ENCODE results near the gene DNAH17. TPM values are rescaled to one million over a fixed set of nuclear protein-coding genes. Genes with fewer than 3 reads are reported as not detected.

DNAH17 gene
- total and polyA plus RNA-seq, 2 of the 8 experiments (the other 6 are each of a cell fraction or from before 2014, with no cell fraction given): 0.14 to 0.67 TPM

DNA sequence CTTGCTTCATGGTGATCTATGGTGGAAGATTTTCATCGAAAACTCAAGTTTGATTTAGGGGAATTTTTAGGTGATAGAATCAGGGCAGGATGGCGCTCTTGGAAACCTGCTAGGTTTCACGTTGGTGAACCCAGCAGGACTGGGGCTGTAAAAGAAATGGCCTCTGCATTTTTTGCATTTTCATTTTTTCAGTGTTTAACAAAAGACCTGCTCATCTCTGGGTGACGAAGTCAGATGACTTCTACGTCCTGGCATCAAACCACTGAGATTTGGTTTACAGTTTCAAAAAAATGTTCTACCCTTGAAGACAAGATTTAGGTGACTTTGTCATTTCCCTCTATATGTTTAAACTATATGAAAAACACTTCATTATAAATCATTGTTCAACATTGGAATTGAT lies 196.8 kb downstream of the DNAH17 start:
- H2BK12ac ChIP-seq (ENCODE audit: low read depth, low read length): no peak overlapping the region
- H3K14ac ChIP-seq (ENCODE audit: insufficient read length): no peak overlapping the region
- no peak overlapping the region for H4K91ac ChIP-seq (replicated peaks; ENCODE audit: insufficient read length, low read length)
- H4K8ac ChIP-seq (ENCODE audit: extremely low read depth, insufficient read depth, low read length): no peak overlapping the region
- H3K56ac ChIP-seq (replicated peaks; ENCODE audit: insufficient read length, low read depth, low read length): no peak overlapping the region
- H2BK15ac ChIP-seq (ENCODE audit: low read length): no peak overlapping the region
- no peak overlapping the region for H4K5ac ChIP-seq (ENCODE audit: insufficient read length, low read depth, low read length)
- H2BK120ac ChIP-seq (replicated peaks; ENCODE audit: low read depth, low read length): no peak overlapping the region
- H3K4me3 ChIP-seq (ENCODE audit: extremely low read depth in 1 of 4, insufficient read depth in 2 of 4, low read depth in 3 of 4, low read length in 4 of 4): no peak overlapping the region
- no peak overlapping the region for H2BK20ac ChIP-seq (ENCODE audit: low read length)
- H4K20me1 ChIP-seq (replicated peaks in 1 of 2; ENCODE audit: control insufficient read depth in 1 of 2, insufficient read depth in 2 of 2, low read length in 2 of 2): peaks cover 7 to 29% of the 10 kb centered on the region in 2 experiments
- H2BK5ac ChIP-seq (ENCODE audit: low read depth, low read length): no peak overlapping the region
- TF ChIP-seq SIN3A (conservative IDR thresholded peaks at IDR 0.05 in 1 of 2, IDR thresholded peaks at IDR 0.05 in 1 of 2; ENCODE audit: low read depth in 1 of 2, low read length in 2 of 2) (no peak), SP1 (IDR thresholded peaks at IDR 0.05; ENCODE audit: low read depth, low read length) (no peak), BACH1 (IDR thresholded peaks at IDR 0.05; ENCODE audit: low read length) (no peak), NANOG (IDR thresholded peaks at IDR 0.05; ENCODE audit: insufficient read depth, low read depth, low read length, poor library complexity, severe bottlenecking) (no peak), GABPA (IDR thresholded peaks at IDR 0.05; ENCODE audit: borderline replicate concordance, insufficient read depth, low read length) (no peak), JUND (IDR thresholded peaks at IDR 0.05; ENCODE audit: low read length) (no peak)
- FAIRE-seq (no peak), DNase-seq (ENCODE audit: low read depth in 1 of 2, low spot score in 2 of 2) (no peak)
- no peak overlapping the region for H2AK5ac ChIP-seq (ENCODE audit: low read depth, low read length)
- H3K4ac ChIP-seq (replicated peaks; ENCODE audit: insufficient read length, low read depth, low read length): no peak overlapping the region
- ChIA-PET POLR2A (ENCODE audit: partially characterized antibody) (interaction anchor here (0.7 to 1.1 kb wide), 2 partner anchors 31 to 79 kb away, joined by 3 to 4 read pairs; no protein-coding TSS in a partner anchor), CTCF (ENCODE audit: partially characterized antibody) (interaction anchor here (1.1 to 1.9 kb wide), 4 partner anchors 12 to 37 kb away, joined by 3 to 5 read pairs (median 4); no protein-coding TSS in a partner anchor)
- no peak overlapping the region for H3K23ac ChIP-seq (ENCODE audit: insufficient read length)
- H3K23me2 ChIP-seq (ENCODE audit: low read depth, low read length): peaks cover 7% of the 10 kb centered on the region; the same call in 1 of the 2 replicates
- 91% methylated on average over 5 of the region's 5 CpGs; no CpG with 5 or more reads in 1 of the 2 experiments for WGBS, 2 experiments (ENCODE audit: extremely low coverage in 1 of 2, insufficient coverage in 1 of 2, insufficient read length in 1 of 2, insufficient replicate concordance in 2 of 2, low coverage in 1 of 2, low lambda C conversion rate in 2 of 2, missing lambda C conversion rate in 1 of 2)
- peaks cover 6% of the 10 kb centered on the region for H3K79me1 ChIP-seq (ENCODE audit: low read depth, low read length)
- H3K4me1 ChIP-seq (replicated peaks in 1 of 4; ENCODE audit: control insufficient read depth in 3 of 4, insufficient read depth in 4 of 4, low read length in 3 of 4): peaks cover 10 to 24% (median 21%) of the 10 kb centered on the region in 4 experiments; a peak in 6 of 7 replicates
- H3K9me3 ChIP-seq (ENCODE audit: insufficient read depth in 2 of 2, low read depth in 1 of 2, low read length in 1 of 2): no peaks in the 10 kb centered on the region
- peak overlapping the region in 1 of 2 experiments; percentile 4; a peak in 2 of 4 replicates for H3K4me2 ChIP-seq (ENCODE audit: insufficient read depth in 1 of 2, low read depth in 2 of 2, low read length in 2 of 2)
- peaks cover 51 to 67% of the 10 kb centered on the region in 2 experiments for H3K79me2 ChIP-seq (ENCODE audit: control insufficient read depth in 1 of 2, insufficient read depth in 2 of 2, low read length in 2 of 2)
- no peak overlapping the region for H3K9ac ChIP-seq (replicated peaks in 1 of 4; ENCODE audit: extremely low read depth in 1 of 4, low read depth in 3 of 4, low read length in 3 of 4)
- H3K18ac ChIP-seq (ENCODE audit: extremely low read depth, low read length): no peak overlapping the region
- H3K27ac ChIP-seq (ENCODE audit: low read depth, low read length): no peak overlapping the region
- H3K36me3 ChIP-seq (ENCODE audit: control insufficient read depth in 2 of 4, insufficient read depth in 4 of 4, low read length in 3 of 4): peaks cover 0 to 3% (median 0%) of the 10 kb centered on the region in 4 experiments; a peak in 1 of 8 replicates
- H3K27me3 ChIP-seq (replicated peaks in 1 of 4; ENCODE audit: control insufficient read depth in 3 of 4, extremely low read depth in 1 of 4, insufficient read depth in 3 of 4, low read length in 3 of 4): no peaks in the 10 kb centered on the region
- no peak overlapping the region for H2AFZ ChIP-seq (ENCODE audit: low read length)
